NCI-H748 (cell line): ENCODE results near the gene CENPF.
A peak's percentile ranks its signal among the peaks of the same experiment; 100 is the strongest.
"Not testable (repeated sequence)": the region's sequence is repeated elsewhere in the genome, so short reads cannot be mapped to it uniquely, and the experiment has no call there.

Source experiments
- DNase-seq: peaks from one replicate; lab custom pipeline; 2025; ENCODE audit not compliant: unreplicated experiment; lab: John Stamatoyannopoulos, UW

The CENPF gene

GRCh38 chr1:214602764-214603657, at the start of gene CENPF:
Gene CENPF, plus strand, starts transcription at chr1:214603195. Its CDS starts 10,560 bp downstream, at chr1:214613755.
- DNase-seq: peak; percentile 97

- DNase-seq: no peak
These were observed 44.9 kb upstream of the CENPF start for GRCh38 chr1:214557952-214558735.

GRCh38 chr1:214563881-214564280, 39.1 kb upstream of the CENPF start:
- DNase-seq: no peak

- DNase-seq: no peak
These were observed 37.7 kb upstream of the CENPF start for GRCh38 chr1:214565310-214565709.

- no peak for DNase-seq
These were observed 36.6 kb upstream of the CENPF start for GRCh38 chr1:214566158-214567104.

GRCh38 chr1:214567481-214567980, 35.5 kb upstream of the CENPF start:
- no peak for DNase-seq

GRCh38 chr1:214568328-214568727, 34.7 kb upstream of the CENPF start:
- no peak for DNase-seq

GRCh38 chr1:214569357-214570004, 33.5 kb upstream of the CENPF start:
- no peak for DNase-seq

- no peak for DNase-seq
These were observed 32.6 kb upstream of the CENPF start for GRCh38 chr1:214570442-214570841.

- DNase-seq: no peak
These were observed 31.7 kb upstream of the CENPF start for GRCh38 chr1:214571281-214571680.

- DNase-seq: no peak
These were observed 29.3 kb upstream of the CENPF start for GRCh38 chr1:214573386-214574318.

- DNase-seq: no peak
These were observed 28.2 kb upstream of the CENPF start for GRCh38 chr1:214574598-214575411.

- DNase-seq: not testable (repeated sequence)
These were observed 26.9 kb upstream of the CENPF start for GRCh38 chr1:214576120-214576519.

GRCh38 chr1:214579183-214579582, 23.8 kb upstream of the CENPF start:
- DNase-seq: no peak

- no peak for DNase-seq
These were observed 21.2 kb upstream of the CENPF start for GRCh38 chr1:214581785-214582184.

- DNase-seq: no peak
These were observed 20.6 kb upstream of the CENPF start for GRCh38 chr1:214582289-214582891.

GRCh38 chr1:214583113-214583512, 19.9 kb upstream of the CENPF start:
- no peak for DNase-seq
